Sigmoid colon (tissue), 7 donors: ENCODE measurements around the gene USPL1. TPM values are rescaled to one million over a fixed set of nuclear protein-coding genes. Genes with fewer than 3 reads are reported as not detected.

Experiments used
- DNase-seq: peaks from one replicate; pipeline ENCODE4 v3.0.0-alpha.2; 2019
- H3K27ac ChIP-seq, 4 donors: fragments of 200-600 bp; sonication (generic); one replicate each; pipeline ENCODE4 v1.5.1; 2016 to 2019; ENCODE audit warnings: mild to moderate bottlenecking in 1 of 4
- H3K27me3 ChIP-seq, 3 donors: fragments of 200-600 bp; sonication (generic); one replicate each; pipeline ENCODE4 v1.5.1; 2019; ENCODE audit warnings: mild to moderate bottlenecking in 1 of 3
- H3K36me3 ChIP-seq, 4 donors: fragments of 200-600 bp; sonication (generic); one replicate each; pipeline ENCODE4 v1.5.1; 2016 to 2019
- H3K4me1 ChIP-seq, 4 donors: fragments of 200-600 bp; sonication (generic); one replicate each; pipeline ENCODE4 v1.5.1; 2017 to 2019
- H3K4me3 ChIP-seq, 4 donors: fragments of 200-600 bp; sonication (generic); one replicate each; pipeline ENCODE4 v1.5.1; 2017 to 2019; ENCODE audit warnings: mild to moderate bottlenecking in 2 of 4, moderate library complexity in 1 of 4
- H3K9me3 ChIP-seq, 4 donors: fragments of 200-600 bp in 3 of 4; sonication (generic) in 3 of 4; one replicate each; pipeline versions ENCODE4 v1.5.1 to v1.6.1; 2013 to 2019
- EP300 ChIP-seq, 4 donors: sonication (generic); formaldehyde crosslinking; IDR thresholded peaks; one replicate each; pipeline ENCODE4 v1.6.1; 2017; ENCODE audit warnings: antibody characterized with exemption in 4 of 4
- POLR2A ChIP-seq, 2 donors: fragments of 450-650 bp; IDR thresholded peaks; one replicate each; pipeline ENCODE4 v1.6.1; 2016; ENCODE audit warnings: antibody characterized with exemption in 2 of 2, mild to moderate bottlenecking in 2 of 2, moderate library complexity in 2 of 2
- POLR2AphosphoS5 ChIP-seq, 4 donors: sonication (generic); formaldehyde crosslinking; IDR thresholded peaks; one replicate each; pipeline ENCODE4 v1.6.1; 2017; ENCODE audit warnings: antibody characterized with exemption in 4 of 4
- WGBS, 2 donors: extraction: QIAGEN DNeasy Blood & Tissue Kit; methylation state at CpG; one replicate each; pipeline ENCODE4 v1.1.7; 2013; 5-methylcytosine and 5-hydroxymethylcytosine counted together
- intact Hi-C: fragments of 100-400 bp; cut with DNase I; formaldehyde crosslinking; loops from one replicate; pipeline ENCODE4 v1.15.1; 2023
- polyA plus RNA-seq, 3 donors: library from polyadenylated mRNA; stranded (reverse); fragments of 200-250 nt; gene quantifications; one replicate each; pipeline ENCODE4 v1.2.3, GENCODE V29; 2013
- total RNA-seq, 4 donors: library from RNA; depleted of rRNA; stranded (reverse); fragments of >200 nt; gene quantifications; one replicate each; pipeline ENCODE4 v1.1.0, GENCODE V29; 2016
- TF ChIP-seq, protein P1 (sequence below), 4 experiments: fragments of 450-650 bp in 3 of 4; fragments of 200-600 bp in 1 of 4; IDR thresholded peaks; one replicate each; pipeline ENCODE4 v1.5.1; 2016 to 2019; ENCODE audit warnings: antibody characterized with exemption in 4 of 4, mild to moderate bottlenecking in 3 of 4, moderate library complexity in 2 of 4
- donor health status: healthy with polysubstance abuse.
- donor health status: Bipolar disorder and iron deficiency.
- donor health status: healthy.

USPL1 gene
- total and polyA plus RNA-seq, 7 donors, result 2.8 to 34.6 (median 17.4) TPM

- H3K27me3 ChIP-seq, result no peaks in the 10 kb centered on the region
- H3K4me3 ChIP-seq, result no peak overlapping the region
- H3K36me3 ChIP-seq, result peaks cover 0 to 35% (median 0%) of the 10 kb centered on the region in 4 donors
- 77 to 80% methylated on average over 3 of the region's 3 CpGs for WGBS, 2 donors
- DNase-seq, result no peak
- H3K27ac ChIP-seq, result no peak overlapping the region
- peaks cover 0 to 39% (median 24%) of the 10 kb centered on the region in 4 donors for H3K4me1 ChIP-seq
- TF ChIP-seq POLR2AphosphoS5 (IDR thresholded peaks at IDR 0.05) (no peak), EP300 (IDR thresholded peaks at IDR 0.05) (no peak), POLR2A (IDR thresholded peaks at IDR 0.05) (no peak)
- TF ChIP-seq, protein P1, sequence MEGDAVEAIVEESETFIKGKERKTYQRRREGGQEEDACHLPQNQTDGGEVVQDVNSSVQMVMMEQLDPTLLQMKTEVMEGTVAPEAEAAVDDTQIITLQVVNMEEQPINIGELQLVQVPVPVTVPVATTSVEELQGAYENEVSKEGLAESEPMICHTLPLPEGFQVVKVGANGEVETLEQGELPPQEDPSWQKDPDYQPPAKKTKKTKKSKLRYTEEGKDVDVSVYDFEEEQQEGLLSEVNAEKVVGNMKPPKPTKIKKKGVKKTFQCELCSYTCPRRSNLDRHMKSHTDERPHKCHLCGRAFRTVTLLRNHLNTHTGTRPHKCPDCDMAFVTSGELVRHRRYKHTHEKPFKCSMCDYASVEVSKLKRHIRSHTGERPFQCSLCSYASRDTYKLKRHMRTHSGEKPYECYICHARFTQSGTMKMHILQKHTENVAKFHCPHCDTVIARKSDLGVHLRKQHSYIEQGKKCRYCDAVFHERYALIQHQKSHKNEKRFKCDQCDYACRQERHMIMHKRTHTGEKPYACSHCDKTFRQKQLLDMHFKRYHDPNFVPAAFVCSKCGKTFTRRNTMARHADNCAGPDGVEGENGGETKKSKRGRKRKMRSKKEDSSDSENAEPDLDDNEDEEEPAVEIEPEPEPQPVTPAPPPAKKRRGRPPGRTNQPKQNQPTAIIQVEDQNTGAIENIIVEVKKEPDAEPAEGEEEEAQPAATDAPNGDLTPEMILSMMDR (IDR thresholded peaks at IDR 0.05), result no peak
- no peaks in the 10 kb centered on the region for H3K9me3 ChIP-seq
- intact Hi-C loops, result no loop called here
These were observed 3.2 kb downstream of the USPL1 start for GRCh38 chr13:30620941-30621340.

- 86 to 91% methylated on average over 1 of the region's 1 CpG for WGBS, 2 donors
- intact Hi-C loops, result no loop called here
- H3K36me3 ChIP-seq, result peaks cover 0 to 35% (median 0%) of the 10 kb centered on the region in 4 donors
- TF ChIP-seq POLR2AphosphoS5 (IDR thresholded peaks at IDR 0.05) (no peak), POLR2A (IDR thresholded peaks at IDR 0.05) (no peak), EP300 (IDR thresholded peaks at IDR 0.05) (no peak)
- TF ChIP-seq, protein P1 (IDR thresholded peaks at IDR 0.05), result no peak
- H3K9me3 ChIP-seq, result no peaks in the 10 kb centered on the region
- H3K27ac ChIP-seq, result no peak overlapping the region
- H3K4me3 ChIP-seq, result no peak overlapping the region
- no peaks in the 10 kb centered on the region for H3K27me3 ChIP-seq
- no peak for DNase-seq
- H3K4me1 ChIP-seq, result peaks cover 0 to 39% (median 28%) of the 10 kb centered on the region in 4 donors
These were observed 4.8 kb downstream of the USPL1 start for GRCh38 chr13:30622551-30622950.

GRCh38 chr13:30623392-30623791 lies 5.7 kb downstream of the USPL1 start:
- Histone ChIP-seq H3K27ac (no peak overlapping the region), H3K4me3 (no peak overlapping the region), H3K9me3 (no peaks in the 10 kb centered on the region), H3K27me3 (no peaks in the 10 kb centered on the region), H3K36me3 (peaks cover 0 to 41% (median 0%) of the 10 kb centered on the region in 4 donors), H3K4me1 (peaks cover 0 to 41% (median 27%) of the 10 kb centered on the region in 4 donors)
- TF ChIP-seq, protein P1 (IDR thresholded peaks at IDR 0.05), result no peak
- TF ChIP-seq POLR2AphosphoS5 (IDR thresholded peaks at IDR 0.05) (no peak), EP300 (IDR thresholded peaks at IDR 0.05) (no peak), POLR2A (IDR thresholded peaks at IDR 0.05) (no peak)
- intact Hi-C loops, result no loop called here
- WGBS, 2 donors, result 93 to 95% methylated on average over 5 of the region's 5 CpGs
- DNase-seq, result no peak

DNA sequence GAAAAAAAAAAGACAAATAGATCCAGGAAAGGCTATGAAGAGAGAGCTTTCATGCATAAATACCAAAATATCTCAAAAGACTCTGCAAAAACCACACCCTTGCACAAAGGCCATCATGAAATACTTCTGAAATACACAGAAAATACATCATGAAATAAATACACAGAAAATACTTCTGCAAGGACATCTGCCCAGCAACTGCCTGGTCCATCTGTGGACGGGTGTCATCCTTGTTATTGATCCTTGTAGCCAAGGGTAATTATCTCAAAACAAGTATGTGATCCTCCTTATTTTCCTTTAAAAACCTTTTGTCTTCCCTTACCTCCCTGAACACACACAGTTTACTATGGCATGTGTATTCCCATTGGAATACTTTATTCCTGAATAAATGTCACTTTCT lies 6.9 kb downstream of the USPL1 start:
- no peak overlapping the region for H3K4me3 ChIP-seq
- H3K4me1 ChIP-seq, result peaks cover 0 to 32% (median 19%) of the 10 kb centered on the region in 4 donors
- H3K27me3 ChIP-seq, result no peaks in the 10 kb centered on the region
- WGBS, 2 donors, result 78% methylated on average over 1 of the region's 1 CpG
- intact Hi-C loops, result no loop called here
- no peak overlapping the region for H3K27ac ChIP-seq
- no peak for DNase-seq
- H3K9me3 ChIP-seq, result no peaks in the 10 kb centered on the region
- H3K36me3 ChIP-seq, result peaks cover 0 to 51% (median 0%) of the 10 kb centered on the region in 4 donors
- TF ChIP-seq POLR2A (IDR thresholded peaks at IDR 0.05) (no peak), EP300 (IDR thresholded peaks at IDR 0.05) (no peak), POLR2AphosphoS5 (IDR thresholded peaks at IDR 0.05) (no peak)
- TF ChIP-seq, protein P1 (IDR thresholded peaks at IDR 0.05), result no peak

DNA sequence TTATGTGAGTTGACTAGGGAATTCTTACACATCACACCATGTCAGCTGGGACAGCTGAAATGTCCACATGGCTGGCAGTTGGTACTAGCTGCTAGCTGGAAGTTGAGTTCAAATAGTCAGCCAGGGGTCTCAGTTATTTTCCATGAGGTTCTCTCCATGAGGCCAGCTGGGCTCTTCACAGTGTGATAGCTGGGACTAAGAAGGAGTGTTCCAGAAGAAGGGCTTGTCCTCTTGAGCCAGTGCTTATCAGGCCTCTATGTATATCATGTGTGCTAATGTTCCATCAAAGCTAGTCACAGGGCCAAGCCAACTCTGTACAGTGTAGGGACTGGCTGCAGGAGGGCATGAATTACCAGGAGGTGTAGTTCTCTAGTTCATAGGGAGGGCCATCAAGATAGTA lies 11.8 kb downstream of the USPL1 start:
- intact Hi-C loops, result no loop called here

More for the DNA sequence above, 11.8 kb downstream of the USPL1 start:
- H3K27me3 ChIP-seq, result no peaks in the 10 kb centered on the region
- DNase-seq, result no peak
- H3K36me3 ChIP-seq, result peaks cover 0 to 60% (median 8%) of the 10 kb centered on the region in 4 donors
- H3K4me1 ChIP-seq, result peaks cover 0 to 12% (median 4%) of the 10 kb centered on the region in 4 donors
- H3K27ac ChIP-seq, result no peak overlapping the region
- no peaks in the 10 kb centered on the region for H3K9me3 ChIP-seq
- no peak overlapping the region for H3K4me3 ChIP-seq
- TF ChIP-seq, protein P1 (IDR thresholded peaks at IDR 0.05), result no peak
- TF ChIP-seq POLR2A (IDR thresholded peaks at IDR 0.05), result no peak
- no peak for TF ChIP-seq POLR2AphosphoS5 (IDR thresholded peaks at IDR 0.05)
- TF ChIP-seq EP300 (IDR thresholded peaks at IDR 0.05), result no peak
